Measurements from ENCODE around the gene EVI5.

- TF ChIP-seq CTCF (IDR thresholded peaks at IDR 0.05) (no peak), POLR2AphosphoS5 (IDR thresholded peaks at IDR 0.05) (no peak)
Measured at GRCh38 chr1:92502247-92502646, 282.7 kb downstream of the EVI5 start.
